GM21576 (cell line): ENCODE data around the gene ADORA1.

Source experiments
- ATAC-seq: cut with Tn5 transposase; IDR thresholded peaks from one replicate; pipeline ENCODE4 v1.9.1; 2021; ENCODE audit warnings: mild to moderate bottlenecking, moderate library complexity; ENCODE audit not compliant: unreplicated experiment

The ADORA1 gene

DNA sequence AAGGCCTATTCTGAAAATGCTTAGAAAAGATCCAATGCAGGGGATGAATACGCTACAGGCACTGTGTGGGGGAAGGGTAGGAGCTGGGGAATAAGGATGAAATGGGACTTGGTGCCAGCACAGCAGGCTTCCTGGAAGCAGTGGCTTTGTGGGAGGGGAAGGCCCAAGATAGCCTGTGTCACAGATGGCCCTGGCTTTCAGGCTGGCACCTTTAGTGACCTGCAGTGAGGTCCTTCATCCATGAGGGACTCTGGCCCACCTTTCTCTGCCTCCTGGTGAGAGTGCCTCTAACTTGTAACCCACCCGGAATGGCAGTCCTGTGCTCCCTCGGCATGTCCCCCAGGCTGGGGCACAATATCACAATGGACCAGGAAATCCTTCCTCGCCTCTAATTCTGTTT, 58.1 kb downstream of the ADORA1 start:
- ATAC-seq, result no peak

DNA sequence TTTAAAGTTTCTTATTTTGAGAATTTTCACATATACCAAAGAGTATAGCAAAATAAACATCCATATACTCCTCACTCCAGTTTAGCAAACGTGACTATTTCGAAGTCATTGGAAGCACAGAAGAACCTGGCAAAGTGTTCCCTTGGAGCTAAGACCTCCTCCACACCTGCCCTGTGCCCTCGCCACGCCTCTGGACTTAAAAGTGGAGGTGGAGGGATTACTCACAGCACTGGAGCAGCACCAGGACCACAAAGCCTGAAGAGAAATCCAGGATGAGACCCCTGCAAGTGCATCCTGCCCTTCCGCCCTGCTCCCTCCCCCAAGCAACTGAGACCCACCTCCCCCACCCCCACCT, 58.5 kb downstream of the ADORA1 start:
- ATAC-seq, result no peak

DNA sequence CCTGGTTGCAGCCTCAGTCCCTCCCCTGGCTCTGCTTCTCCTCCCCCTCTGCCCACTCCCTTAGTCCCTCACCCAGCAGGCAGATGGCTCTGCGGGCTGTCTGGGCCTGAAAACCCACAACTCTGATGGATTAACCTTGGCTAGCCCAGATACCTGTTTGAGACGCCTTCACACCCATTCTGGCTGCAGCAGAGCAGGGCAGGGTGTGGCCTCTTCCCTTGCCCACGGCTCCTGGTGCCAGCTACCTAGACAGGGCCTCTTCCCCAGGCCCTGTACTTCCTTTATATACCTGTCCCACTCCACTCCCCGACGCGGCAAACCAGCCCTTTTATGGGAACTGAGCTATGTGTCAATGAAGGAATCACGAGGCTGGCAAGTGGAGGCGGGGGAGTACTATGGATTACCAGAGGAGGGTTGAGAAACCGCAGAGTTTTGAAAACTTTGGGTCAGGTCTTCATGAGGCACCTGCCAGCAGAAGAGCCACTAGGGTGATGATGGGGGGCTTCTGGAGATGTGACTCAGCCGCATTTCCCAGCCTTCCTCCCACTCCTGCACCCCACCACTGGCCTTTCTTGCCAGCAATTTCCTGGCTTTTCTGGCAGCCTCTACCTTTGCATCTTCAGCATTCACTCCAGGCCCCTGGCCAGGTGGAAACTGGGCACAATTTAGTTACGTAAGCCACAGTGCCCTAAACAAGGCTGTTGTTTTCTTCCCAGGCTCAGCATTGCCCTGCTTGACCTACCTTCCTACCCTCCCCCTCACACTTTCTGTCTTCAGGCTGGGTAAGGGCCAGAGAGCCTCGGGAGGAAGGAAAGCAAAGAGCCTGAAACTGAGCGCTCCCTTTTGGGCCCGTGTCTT, 59.1 kb downstream of the ADORA1 start, which contains the start of gene CHI3L1:
Gene CHI3L1, minus strand, starts transcription at position 259 of the 858 bp plus-strand sequence. Its CDS starts 81 bp downstream, at position 178.
- no peak for ATAC-seq

DNA sequence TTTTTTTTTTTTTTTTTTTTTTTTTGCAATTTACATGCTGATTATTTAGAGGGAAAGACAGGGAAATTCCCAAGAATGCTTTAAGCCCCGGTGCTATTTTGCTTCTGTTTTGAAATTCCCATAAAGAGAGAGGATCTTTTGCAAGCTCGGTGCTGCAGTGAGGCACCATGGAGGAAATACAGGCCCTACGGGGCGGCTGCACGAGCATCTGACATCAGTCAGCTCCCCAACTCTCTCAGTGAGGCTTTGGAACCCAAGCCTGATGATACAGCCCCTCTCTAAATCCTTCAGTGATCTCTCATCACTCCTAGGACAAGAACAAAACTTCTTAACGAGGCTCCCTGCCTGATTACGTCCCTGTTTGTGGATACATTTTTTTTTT, 59.8 kb downstream of the ADORA1 start:
- ATAC-seq, result no peak

DNA sequence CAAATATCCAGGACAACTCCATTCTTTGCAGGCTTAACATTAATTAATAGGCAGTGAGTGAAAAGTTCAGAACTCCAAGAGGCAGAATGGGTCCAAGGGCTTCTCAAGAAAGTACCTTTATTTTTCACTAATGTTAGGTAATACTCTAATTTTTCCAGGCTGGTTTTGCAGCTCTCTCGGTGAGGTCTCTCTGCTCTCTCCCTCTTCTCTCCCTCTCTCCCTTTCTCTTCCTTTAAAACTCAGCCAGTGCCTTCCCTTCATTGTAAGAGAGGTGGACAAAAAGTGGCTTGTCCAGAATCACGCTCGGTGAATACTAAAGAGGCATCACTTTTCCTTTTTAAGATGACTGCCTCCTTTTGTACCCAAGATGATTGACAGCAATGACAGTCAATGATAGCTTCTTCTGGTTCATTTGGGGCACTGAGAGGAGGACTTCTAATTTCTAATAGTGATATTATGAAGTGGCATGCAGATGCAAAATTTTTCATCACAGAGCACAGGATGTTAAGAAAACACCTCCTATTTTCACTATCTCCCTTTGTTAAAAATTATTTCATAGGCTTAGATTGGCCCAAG, 60.3 kb downstream of the ADORA1 start:
- no peak for ATAC-seq

DNA sequence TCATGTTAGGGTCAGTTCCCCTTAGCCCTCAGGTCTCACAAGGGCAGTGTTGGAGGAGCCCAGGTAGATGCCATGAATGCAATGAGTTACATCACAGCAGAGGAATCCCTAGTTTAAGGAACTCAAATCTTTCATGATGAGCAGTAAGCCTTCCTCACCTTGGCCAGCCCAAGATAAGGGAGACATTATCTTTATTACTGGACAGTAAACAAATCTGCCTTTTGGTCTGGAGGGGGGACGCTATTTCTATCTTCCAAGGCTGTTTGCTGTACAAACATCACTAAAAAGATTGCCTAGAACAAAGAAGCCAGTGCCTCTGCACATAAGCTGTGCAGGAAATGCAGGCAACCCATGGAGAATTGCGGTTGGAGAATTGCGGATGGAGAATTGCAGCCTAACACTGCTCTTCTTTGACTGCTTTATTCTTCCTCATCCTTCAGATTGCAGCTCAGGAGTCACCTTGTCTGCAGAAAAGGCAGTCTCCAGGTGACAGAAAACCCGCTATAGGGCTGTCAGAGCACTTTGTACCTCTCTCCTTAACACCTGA, 61.2 kb downstream of the ADORA1 start:
- ATAC-seq, result no peak

DNA sequence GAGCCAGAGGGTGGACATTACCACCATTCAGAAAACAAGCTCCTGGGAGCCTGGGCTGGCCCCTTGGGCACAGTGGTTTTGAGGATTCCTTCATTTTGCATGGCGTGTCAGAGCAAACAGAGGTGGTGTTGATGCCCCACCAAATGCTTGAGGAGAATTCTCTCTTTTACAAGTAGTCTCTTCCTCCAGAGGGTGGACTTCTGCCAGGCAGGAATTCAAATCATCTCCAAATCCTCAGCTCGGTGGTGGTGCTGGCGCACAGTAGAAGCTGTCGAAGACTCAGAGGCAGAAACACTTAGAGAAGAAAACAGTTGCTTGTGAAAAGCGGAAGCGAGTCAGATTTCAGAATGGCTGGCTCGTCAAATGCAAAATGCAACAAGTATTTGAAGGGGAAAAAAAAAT, 62.4 kb downstream of the ADORA1 start:
- no peak for ATAC-seq

DNA sequence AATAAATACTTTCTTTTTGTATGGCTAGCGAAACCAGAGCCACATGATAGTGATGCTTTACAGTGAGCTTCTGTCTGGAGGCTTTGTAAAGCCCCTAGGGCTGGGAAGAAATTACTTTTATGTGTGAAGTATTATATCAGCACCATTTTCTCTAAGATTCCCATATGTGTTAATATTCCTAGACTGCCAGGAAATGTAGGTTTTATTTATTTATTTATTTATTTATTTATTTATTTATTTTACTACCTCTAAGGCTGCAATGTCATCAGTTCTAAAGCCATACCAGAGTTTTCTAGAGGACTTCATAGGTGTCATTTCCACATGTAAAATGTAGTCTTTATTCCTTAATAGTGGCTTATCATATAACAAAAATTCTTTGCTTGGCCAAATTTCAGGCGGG, 63.4 kb downstream of the ADORA1 start:
- ATAC-seq, result no peak

DNA sequence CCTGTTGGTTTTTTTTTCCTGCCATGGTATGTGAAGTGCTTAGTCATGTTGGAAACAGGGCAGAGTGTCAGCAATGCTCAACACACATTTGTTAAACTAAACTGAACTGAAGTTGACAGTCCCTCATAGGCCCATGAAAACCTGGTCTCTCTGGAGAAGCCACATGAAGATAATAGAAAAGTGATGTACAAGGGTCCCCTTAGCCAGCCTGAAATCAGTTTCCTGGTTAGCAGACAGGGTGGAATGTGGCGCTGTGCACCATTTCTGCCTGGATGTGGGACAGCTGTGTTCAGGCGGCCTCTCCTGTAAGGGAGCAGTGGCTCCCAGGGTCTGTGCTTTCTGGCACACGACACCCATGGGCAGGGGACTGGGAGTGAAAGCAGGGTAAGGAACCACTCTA, 68.8 kb downstream of the ADORA1 start:
- ATAC-seq, result no peak

DNA sequence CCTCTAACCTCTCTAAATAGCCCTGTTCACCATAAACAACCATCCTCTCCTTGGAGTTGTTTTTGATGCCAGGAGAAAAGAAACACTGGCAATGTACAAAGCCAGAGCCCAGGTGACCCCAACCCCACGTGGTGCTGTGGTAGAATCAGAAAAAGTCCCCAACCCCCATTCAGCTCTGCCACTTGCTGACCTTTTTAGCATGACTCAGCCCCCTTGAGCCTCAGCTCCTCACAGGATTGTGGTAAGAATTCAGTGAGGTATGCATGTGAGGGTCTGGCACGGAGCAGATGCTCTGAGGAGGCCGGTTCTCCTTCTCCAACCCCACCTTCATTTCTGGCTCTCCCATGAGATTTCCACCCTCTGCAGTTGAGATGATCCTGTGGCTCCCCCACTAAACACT, 70.1 kb downstream of the ADORA1 start:
- no peak for ATAC-seq

DNA sequence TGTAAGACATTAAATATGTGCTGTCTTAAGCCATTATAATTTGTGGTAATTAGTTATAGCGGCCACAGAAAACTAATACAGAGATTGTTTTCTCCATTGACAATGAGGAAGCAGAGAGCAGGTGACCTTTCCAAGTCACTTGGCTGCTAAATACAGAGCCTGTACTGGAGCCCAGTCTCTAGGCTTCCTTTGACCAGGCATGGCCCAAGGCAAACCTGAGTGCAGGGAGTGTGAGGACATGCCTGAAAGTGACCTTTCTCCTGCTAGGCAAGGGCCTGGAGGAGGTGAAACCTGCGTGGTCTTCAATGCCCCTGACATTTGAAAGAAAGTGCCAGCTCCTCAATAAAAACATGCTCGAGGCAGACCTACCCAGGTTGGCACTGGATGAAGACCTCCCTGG, 71.5 kb downstream of the ADORA1 start:
- no peak for ATAC-seq

DNA sequence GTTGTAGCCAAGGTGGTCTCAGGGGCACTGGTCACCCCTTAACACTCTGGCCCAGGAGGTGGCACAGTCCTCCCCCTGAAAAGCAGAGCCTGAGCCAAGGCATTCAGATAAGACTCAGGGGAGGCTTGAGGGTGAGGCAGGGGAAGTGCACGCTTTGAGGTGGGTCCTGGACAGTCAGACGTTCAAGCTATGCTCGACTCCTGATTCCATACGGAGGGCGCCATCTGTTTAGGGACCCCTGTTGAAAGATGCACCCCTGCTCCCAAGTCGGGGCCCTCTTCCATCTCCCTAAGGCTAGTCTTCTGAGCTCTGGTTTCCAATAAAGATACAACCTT, 71.9 kb downstream of the ADORA1 start:
- no peak for ATAC-seq

DNA sequence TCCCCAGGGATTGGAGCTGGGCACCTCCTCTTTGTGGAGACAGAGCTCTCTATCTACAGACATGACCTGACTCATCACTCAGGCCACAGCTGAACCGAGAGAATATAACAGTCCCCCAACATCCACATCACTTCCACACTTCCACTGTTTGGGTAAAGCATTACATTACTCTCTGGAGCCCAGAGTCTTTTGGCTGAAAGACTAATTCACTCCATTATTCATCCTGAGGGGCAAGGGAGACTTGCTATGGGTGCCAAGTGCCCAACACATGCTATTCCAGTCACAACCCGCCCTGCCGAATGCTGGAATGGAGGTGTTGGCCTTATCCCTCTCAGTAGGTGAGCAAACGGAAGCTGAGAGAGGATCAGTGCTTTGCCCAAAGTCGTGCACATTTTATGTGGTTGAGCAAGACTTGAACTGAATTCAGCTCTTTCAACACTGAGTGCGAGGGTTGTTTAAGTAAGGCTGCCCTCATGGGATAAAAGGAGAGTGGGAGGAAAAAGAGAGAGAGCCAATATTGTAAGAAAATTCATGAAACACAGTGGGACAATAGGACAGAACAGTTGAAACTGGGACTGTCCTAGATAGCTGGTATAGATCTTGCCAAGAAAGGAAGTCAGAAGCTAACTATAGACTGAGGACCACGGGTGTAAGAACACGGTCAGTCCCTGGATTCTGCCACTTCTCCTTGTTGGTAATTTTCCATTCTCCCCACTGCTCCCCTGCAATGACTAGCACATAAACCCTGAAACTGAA, 72.5 kb downstream of the ADORA1 start:
- ATAC-seq, result no peak

DNA sequence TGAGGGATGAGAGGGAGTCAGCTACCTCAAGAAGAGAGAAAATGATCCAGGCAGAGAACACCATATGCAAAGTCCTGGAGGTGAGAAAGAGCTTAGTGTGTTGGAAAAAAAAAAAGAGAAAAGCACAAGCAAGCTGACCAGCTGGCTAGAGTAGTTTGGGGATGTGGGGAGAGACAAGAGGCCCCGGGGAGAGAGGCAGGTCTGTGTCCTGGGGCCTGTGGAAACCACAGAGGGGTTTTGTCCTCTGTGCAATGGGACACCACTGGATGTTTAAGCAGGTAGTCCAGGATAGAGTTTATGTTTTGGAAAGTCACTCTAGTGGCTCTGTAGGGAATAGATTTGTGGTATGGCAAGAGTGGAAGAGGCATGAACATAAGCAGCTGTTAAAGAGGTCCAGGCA, 73.4 kb downstream of the ADORA1 start:
- ATAC-seq, result no peak

DNA sequence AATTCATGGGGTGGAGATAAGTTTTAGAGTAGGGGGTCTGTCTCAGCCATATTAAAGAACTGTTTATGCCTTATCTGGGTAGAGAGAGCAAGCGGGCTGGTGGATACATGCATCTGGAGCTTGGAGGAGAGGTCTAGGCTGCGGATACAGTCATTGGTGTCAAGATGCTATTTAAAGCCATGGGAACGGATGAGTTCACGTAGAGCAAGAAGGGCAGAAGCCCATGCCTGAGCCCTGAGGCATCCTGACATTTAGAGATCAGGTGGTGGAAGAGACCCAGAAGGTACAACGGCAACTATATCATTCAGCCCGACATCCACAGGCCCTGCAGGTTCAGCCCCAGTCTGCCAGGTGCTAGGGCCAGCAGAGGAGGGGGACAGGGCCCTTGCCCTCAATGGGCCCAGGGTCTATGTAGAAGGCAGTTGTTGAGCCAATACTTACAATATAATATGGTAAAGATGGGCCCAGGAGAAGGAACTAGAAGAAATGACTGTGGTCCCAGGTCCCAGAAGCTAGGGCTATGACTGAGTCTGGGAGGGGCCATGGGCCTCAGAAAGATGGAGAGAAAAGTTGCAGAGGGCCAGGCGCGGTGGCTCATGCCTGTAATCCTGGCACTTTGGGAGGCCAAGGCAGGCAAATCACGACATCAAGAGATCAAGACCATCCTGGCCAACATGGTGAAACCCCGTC, 74.1 kb downstream of the ADORA1 start:
- ATAC-seq, result no peak

DNA sequence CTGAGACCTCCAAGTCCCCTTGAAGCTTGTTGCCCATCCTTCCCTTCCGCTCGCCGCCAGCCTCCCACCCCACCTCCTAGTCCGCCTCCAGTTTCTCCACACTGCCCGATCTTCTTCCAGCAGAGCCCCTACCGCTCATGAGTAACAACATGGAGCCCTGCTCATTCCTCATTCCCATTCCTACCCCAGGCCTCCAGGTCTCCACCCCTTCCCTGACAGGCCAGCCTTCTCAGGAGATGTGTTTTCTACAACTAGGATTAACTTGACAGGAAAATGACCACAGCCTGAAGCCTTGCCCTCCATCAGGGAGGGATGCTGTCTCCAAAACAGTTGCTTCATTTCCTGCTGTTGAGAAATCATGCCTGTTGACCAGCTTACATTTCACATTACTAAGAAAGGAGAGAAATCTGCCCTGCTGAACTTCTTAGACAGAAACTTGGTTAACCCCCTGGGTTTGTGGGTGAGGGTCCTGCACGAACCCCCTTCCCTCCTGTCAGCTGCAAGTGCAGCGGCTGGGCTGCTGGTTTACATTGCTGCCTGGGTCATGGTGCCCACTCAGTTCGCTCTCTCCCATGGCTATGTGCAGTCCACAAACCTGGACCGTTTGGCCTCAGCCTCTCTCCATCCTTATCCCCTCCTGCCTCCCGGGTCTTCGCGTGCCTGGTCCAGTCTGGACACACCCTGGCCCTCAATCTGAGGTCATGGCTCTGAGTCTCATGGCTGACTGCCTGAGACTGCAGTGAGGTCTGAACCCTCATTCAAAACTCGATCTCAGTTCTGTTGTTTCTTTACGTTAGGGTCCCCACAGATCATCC, 75.1 kb downstream of the ADORA1 start:
- ATAC-seq, result no peak

DNA sequence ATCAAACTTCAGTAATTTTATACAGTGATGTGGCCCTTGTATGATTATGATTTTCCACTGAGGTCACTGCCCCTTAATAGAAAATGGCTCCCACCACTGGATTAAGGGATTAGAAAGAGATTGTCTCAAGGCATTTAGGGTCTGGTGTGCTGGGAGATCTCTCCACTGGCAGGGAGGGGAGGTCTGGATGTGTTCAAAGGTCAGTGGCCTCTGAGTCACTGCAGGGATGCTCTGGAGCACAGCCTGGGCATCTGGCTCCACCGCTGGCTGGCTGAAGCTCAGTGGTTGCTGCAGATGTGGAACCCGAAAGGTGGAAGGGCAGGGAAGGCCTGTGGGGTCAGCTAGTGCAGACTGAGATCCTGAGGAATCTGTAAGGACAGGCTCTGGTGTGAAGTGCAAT, 77.2 kb downstream of the ADORA1 start:
- no peak for ATAC-seq

DNA sequence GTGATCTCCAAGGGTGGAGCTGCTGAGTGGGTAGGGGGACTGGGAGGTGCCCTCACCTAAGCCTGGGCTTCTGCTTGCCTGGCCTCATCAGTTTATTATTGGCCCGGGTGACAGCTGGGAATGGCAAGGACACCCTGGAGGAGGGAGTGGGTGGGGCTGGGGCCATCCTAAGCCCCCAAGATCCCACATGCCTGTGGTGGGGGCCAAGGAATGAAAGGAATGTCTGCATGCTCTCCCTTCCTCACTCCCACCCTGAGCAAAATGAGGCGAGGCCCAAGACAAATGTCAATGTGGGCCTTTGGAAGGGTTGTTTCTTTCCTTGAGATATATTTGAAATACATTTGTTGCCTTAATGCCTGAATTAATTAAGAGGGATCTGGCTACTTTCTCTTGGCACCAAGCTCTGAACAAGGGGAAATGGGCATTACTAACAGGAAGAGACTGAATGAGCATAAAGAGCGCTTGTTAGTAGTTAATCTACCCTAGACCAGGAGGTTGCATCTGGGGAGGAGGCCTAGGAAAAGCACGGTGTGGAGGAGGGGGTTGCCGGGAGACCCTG, 78.7 kb downstream of the ADORA1 start:
- no peak for ATAC-seq

DNA sequence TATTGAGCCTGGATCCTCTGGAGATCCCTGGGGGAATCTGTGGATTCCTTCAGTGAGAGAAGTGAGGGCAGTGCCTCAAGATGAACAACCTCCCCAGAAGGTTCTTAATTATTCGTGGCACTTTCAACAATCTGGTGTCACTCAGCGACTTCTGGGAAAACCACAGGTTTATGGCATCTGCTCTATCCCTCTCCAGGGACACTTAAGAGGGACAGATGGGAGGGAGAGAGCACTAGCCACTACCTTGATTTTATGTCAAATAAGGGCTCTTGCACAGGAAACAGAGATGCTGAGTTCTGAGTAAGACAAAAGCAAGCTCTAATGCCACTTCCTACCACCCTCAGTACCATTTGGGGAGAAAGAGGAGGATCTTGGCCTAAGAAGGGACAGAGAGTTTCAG, 80.2 kb downstream of the ADORA1 start:
- ATAC-seq, result no peak

DNA sequence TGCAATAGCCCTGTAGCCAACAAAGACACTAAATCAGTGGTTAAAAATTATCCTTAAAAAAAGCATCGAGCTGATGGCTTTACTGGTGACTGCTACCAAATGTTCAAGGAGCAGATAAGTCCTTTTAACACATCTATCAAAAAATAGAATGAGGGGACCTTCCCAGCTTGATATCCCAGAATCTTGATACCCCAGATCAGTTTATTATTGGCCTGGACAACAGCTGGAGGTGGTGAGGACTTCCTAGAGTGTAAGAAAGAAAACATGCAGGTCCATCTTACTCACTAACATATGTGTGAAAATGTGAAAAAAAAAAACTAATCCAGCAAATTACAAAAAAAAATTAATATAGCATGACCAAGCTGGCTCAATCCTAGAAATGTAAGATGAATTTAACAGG, 80.7 kb downstream of the ADORA1 start:
- ATAC-seq, result no peak
